ELR (cell line): Measurements from ENCODE around the gene DIPK1C.

Experiments
- DNase-seq: peaks from one replicate; pipeline ENCODE4 v3.0.0-alpha.2; 2015; ENCODE audit warnings: low read depth

The DIPK1C gene

DNA sequence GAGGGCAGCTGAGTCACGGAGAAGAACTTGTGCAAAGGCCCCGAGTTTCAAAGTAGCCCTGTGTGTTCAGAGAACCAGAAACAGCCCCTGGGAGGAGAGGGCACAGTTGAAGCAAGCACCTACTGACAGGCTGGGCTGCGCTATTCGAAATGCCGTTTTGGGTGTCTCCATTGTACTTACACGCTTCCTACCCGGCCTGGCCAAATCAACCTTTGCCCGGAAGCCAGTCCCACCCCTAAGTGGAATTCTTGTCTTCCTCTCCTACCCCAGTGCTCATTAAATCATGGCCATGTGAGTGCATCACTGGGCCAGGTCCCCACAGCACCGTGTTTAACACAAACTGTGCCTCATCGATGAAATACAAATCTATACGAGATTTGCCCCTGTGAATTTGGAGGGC is 6.0 kb downstream of the DIPK1C start:
- DNase-seq: no peak

DNA sequence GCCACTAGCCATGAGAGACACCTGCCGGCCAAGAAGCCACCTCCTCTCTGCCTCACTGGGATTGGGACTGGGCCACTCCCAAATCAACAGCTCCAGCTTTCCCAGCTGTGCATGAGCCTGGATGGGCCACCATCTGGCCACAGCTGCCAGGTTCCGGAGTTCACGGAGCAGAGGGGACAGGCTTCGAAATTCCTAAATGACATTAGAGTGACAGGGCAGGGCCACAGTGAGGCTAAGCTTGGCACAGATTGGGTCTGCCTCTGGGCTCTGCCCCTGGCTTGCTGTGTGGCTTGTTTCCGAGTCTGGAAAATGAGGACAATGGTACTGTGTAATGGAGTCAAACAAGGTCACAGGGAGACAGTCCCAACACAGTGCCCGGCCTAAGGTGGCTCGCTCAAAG is 6.5 kb downstream of the DIPK1C start:
- no peak for DNase-seq

DNA sequence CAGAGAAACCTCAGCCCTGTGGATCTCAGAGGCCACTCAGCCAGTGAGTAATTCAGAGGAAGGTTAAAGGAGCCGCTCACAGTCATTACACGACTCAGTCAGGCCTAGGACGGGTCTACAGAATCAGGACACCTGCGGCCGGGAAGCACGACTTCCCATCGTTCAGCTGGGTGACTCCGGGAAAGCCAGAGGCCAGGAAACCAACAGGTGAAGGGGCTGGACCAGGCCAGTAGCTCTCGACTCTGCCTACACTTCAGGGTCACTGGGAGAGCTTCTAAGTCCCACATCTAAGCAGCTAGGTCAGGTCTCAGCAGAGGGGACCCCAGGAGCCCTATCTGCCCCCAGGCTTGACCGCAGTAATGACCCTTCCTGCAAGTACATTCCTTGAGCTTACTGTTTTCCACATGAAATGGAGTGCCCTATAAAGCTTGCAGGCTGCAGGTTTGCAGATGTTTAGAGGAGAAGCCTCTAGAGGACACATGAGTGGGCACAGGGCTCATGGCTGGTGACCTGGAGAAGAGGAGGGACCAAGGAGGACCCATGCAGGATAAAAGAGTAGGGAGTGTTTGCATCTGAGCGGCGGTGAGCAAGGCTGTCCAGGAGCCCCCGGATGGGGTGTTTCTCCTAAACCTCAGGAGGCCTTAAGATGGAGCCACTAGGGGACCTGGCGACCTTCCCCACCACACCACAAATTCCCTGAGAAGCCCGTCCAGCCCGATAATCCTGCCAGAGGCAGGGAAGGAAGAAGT is 9.5 kb downstream of the DIPK1C start:
- DNase-seq: no peak

DNA sequence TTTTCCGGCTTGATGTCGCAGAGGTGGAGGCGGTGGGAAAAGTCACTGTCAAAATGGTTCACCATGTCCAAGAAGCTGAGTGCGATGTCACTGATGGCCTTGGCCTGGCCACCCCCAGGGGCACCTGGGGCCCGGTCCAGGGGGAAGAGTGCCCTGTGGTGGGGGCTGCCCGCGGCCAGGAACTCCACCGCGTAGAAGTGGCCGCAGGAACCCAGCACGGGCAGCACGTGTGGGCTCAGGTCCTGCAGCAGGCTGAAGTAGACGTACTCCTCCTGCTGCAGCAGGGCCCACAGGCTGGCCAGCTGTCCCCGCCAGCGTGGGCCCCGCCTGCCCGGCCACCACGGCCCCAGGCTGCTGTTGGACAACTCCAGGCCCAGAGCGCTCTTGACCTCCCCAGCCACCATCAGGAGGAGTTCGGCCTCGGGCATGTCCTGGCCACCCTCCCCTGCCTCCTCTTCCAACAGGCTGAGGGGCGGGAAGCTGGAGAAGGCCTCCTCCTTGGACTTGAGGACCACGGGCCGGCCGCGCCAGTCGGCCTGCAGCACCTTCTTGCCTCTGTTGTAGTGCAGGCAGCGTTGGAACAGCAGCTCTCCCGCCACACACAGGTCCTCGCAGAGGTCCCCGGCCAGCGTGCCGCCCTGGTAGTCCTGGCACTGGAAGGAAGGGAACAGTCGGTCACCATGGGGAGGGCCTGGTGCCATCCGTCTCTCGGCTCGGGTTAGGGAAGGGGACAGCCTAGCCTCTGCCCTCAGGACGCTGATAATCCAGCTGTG is 10.3 kb downstream of the DIPK1C start:
- no peak for DNase-seq

DNA sequence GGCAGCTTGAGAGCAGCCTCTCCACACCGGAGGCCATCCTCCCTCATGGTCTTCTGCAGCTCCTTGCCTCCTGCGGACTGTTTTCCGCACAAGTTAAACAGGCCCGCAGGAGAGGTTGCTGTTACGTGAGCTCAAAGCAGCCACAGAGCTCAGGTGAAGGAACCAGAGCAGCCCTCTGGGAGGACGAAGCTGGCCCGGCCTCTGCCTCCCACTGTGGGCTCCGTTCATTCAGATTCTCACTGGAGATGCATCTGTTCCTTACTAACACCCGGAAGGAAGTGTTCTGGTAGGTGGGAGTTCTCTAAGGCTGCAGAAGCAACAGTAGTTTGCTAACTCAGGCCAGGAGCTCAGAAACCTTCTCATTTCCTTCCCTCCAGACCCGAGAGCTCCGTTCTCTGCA is 10.9 kb downstream of the DIPK1C start:
- DNase-seq: no peak

DNA sequence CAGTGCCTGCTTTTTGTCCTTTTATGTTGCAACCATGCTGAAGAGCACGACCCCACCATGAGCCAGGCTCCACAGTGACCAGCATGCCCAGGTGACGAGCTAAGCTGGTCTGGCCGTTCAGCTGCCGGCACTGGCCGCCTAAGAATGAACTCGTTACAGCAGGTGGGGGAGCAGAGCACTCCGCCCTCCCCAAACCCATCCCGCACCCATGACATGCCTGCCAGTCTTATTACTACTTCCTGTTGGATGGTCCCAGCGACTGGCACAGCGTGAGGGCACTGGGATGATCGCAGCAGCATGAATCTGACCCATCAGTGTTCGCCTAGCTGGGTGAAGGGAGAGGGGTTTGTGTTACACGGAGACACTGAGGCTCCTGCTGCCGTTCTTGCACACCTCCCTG is 11.5 kb downstream of the DIPK1C start:
- DNase-seq: no peak

DNA sequence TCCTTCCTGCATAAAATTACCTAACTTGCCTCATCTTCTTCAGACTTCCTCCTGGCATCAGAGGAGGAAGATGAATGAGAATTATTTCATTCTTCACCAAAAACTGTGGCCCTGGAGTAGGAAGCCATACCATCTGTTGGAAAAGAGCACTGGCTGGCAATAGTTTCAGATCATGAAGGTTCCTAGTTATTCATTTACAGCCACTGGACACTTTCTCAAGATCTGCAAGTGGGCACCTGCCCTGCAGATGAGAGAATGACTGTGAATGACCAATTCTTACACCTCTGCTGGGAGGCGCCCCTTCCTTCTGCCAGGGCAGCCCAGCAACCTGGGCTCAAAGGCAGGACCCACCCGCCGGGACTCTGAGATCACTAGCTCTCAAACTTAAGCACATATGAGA is 13.0 kb downstream of the DIPK1C start:
- no peak for DNase-seq

DNA sequence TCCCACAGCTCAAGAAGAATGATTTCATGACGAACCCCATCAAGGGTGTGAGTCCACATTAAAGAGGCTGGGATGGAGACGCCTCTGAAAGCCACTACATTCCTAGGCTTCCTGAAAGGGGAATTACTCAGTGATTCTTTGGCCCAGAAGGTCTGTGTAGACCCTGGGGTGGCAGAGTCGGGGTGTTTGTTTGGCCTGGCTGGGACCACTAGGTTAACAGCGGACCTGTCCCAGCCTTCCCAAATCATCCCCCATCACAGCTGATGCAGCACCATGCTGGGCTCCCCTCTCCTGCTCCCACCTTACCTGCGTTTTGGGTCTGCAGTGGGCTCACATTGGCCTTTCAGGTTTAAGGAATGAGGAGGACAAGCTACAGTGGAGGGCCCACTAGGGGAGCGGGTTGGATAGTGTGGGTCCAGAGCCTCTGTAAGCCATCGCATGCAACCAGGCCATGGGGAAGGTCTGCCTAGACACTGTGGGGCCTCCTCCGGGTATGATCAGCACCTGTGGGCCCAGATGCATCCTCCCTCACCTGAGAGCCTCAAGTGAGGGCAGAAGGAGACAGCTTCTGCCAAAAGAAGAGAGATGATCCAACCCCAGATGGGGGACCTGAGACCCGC is 16.2 kb downstream of the DIPK1C start:
- DNase-seq: no peak

DNA sequence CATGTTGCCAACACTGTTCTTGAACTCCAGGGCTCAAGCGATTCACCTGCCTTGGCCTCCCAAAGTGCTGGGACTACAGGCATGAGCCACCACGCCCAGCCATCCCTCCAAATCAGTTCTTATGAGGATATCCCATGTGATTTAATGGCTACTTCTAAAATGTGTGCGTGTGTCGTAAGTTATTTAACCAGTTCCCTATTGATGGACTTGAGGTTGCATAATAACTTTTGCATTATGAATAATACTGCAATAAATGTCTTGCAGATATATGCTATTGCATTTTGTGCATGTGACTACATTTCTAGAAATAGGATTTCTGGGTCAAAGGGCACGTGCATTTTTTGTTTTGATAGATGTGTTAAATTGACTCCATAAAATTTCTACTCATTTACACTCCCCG is 19.0 kb downstream of the DIPK1C start:
- DNase-seq: no peak

DNA sequence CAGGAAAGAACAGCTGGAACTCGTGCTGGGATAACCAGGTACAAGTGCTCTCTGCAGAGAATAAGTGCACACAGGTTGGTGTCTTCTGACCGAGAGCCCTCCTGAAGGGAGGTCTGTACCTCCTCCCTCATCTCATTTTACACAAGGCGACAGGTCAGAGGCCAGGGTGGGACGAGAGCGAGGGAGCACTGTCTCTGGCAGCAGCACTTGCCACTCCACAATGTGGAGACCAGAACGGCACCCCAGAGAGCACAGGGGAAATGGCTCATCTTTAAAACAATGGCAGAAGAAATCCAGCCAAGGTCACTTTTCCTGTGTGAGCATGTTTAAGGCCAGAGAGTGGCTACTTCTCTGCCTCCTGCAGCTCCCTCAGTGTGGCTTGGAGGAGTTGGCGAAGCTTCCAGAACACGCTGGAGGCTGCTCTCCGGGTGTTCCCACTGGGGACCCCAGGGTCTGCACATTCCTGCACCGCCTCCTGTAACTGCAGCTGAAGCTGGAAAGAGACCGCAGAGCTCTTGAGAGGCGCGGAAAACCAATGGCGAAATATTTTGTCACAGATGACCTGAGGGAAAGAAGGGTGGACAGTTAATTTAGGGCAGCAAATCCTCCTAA is 20.8 kb downstream of the DIPK1C start:
- DNase-seq: no peak

DNA sequence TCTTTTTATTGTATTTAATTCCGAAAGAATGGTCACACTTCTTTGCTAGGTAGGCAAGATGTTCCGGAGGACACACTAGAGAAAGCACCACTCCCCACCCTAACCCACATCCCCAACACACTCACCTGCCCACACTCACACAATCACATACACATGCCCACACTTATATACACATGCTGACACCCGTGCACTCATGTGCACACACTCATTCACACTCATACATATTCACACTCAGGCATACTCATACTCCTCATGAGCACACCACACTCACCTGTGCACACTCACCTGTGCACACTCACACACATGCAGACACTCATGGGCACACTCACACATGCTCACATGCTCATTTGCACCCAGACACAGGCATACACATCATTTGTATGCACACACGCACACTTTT is 21.4 kb downstream of the DIPK1C start:
- no peak for DNase-seq

DNA sequence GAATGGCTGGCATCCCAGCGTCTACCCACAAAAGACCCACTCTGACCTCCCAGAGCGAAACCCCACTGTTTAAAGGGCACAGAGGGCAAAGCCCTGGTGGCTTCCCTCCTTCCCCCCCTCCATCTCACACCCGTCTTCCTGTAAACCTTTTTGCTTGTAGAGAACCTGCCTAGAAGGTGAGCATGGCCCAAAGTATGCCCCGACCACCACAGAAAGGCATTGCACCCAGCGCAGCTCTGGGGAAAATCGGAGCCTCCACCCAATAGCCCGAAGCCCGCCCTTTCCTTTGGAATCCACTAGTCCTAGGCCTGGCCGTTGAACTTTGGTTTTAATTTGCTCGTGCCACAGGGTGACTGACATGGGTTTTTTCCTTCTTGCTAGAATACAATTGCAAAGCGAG is 22.6 kb downstream of the DIPK1C start:
- no peak for DNase-seq

DNA sequence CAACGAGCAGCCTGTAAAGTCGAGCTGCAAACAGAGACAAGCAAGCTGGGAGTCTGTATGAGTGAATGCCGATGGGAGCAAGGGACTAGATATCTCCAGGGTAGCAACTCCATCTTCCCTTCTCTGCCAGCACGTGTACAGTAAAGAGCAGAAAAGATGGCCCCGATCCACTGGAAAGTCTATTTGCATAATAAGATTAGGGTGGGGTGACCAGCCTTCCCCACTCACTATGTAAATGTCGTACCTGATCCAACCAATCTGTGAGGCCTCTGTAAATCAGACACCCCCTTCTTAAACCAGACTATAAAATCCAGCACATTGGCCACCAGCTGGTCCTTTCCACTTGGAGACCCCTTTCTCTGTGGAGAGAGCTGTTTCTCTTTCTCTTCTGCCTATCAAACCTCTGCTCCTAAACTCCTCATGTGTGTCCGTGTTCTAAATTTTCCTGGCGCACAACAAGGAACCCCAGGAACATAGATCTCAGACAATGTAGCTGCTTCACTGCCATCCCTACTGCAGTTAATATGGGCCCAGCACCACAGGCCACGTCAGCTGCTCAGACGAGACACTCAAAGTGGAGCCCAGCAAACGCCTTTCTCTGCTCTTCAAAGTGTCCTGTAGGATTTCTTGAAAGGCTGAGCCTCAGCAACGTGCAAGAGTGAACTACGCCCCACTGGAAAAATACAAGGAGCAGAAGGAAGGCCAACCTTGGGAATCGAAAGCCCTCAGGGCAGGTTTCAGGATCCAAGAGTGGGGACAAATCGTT is 26.1 kb downstream of the DIPK1C start:
- DNase-seq: no peak

DNA sequence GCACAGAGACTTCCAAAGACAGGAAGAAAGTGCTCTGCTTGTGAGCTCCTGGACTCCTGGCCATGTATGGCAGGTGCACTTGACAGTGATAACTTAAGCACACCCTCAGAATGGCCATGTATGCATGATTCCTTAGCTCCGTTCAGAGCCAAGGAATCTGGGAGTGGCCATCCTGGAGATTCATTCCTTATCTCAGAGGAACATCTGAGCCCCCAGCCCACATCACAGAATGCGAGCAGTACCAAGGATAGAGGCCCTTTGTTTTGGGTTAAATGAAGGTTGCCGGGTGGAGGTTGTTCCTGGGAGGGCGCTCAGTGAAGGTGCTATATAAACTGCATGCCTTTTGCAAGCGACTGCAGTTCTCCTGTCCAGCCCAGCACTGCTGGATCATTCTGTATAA is 26.9 kb downstream of the DIPK1C start:
- no peak for DNase-seq

DNA sequence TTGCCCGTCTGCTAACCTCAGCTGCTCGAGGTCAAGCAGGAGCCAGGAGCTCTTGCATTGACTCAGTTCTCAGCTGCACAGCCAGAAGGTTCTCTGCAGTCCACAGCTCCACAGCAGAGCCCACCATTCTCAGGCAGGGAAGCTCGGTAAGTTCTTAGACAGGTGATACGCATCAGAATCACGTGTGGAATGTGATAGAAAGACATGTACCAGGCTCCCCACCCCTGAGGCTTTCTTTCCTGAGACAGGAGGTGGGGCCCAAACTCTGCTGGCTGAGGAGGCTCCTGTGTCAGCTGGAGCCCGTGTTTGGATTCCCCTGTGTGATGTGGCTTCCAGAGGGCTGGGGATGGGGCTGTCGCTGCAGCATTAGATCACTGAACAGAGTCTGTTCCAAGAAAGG is 28.0 kb downstream of the DIPK1C start:
- no peak for DNase-seq

DNA sequence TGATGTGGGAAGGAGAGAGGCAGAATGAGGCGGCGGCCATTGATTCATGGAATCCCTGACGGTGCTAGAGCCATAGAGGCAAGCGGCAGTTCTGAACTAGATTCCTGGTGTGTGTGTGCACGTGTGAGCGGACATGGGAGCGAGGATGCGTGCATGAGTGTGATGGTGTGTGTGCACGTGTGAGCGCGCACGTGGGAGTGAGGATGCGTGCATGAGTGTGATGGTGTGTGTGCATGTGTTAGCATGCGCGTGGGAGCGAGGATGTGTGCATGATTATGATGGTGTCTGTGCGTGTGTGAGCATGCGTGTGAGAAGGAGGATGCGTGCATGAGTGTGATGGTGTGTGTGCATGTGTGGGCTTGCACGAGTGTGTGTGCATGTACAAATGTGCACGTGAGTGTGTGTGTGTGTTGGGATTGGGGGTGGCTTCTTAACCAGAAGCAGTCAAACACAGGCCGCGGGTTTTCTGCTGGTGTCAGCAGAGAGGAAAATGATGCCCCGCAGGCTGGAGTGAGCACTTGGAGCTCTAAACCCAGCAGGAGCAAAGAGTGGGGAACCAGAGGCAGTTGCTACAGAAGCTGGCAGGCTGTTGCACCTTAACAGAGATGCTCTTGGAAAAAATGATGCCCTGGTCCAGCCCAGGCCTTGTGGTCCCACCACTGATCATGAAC is 29.5 kb downstream of the DIPK1C start:
- DNase-seq: no peak

DNA sequence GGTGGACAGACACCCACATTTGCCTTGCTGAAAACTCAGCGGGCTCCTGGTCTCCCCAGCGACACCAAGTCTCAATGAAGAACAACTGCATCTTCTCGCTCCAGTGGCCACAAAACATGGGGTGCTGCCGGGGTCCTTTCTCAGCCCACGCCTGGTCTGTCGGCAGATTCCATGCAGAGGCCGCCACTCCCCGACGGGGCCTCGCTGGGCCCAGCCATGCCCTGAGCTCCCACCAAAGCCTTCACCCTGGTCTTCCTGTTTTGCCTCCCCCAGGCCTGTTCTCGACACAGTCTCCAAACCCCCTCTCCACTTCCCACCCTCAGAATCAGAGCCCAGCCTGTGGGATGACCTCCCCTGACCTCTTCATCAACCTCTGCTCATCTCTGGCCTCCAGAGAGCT is 31.2 kb downstream of the DIPK1C start:
- DNase-seq: no peak

DNA sequence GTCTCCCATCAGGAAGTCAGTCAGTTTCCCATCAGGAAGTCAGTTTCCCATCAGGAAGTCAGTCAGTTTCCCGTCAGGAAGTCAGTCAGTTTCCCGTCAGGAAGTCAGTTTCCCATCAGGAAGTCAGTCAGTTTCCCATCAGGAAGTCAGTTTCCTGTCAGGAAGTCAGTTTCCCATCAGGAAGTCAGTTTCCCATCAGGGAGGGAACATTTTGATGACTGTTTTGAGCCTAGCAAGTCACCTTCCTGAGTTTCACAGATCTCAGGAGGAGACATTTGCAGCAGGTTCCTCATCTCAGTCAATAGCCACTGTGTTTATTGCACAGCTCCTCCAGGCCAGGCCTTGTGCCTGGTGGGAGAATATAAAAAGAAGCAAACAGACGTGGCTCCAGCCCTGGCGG is 31.9 kb downstream of the DIPK1C start:
- no peak for DNase-seq

DNA sequence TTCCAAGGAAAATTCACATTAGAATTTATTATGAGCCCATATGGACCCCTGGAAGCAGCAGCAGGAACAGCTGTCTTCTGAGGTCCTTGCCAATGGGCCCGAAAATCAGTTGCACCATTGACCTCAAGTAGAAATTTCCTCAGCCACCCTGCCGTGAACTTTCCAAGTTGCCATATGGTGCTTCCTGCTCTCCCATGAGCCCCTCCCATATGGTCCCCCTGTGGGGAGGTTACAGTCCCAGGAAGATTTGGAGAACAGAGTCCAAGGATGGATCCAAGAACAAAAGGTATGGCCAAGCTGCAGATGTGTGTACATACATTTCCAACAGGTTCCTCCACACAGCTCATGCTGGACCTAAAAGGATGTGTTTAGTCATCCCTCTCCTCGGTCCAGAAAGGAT is 34.6 kb downstream of the DIPK1C start:
- no peak for DNase-seq

DNA sequence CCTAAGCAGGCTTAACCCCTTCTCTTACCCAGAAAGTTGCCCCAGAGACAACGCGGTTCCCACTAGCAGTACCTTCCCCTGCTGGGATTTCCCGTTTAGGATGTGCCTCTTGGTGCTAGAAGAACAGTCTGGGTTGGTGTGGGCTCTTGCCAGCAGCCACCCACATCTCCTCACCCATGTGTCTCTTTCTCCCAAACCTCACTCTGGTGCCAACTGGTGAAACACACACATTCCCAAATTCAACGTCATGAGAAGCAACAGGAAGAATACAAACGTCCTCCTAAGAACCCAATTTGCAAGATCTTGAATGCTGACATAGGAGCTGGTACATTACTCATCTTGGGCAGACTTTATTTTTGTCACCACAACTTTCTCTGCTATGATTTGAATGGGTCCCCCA is 36.2 kb downstream of the DIPK1C start:
- no peak for DNase-seq

DNA sequence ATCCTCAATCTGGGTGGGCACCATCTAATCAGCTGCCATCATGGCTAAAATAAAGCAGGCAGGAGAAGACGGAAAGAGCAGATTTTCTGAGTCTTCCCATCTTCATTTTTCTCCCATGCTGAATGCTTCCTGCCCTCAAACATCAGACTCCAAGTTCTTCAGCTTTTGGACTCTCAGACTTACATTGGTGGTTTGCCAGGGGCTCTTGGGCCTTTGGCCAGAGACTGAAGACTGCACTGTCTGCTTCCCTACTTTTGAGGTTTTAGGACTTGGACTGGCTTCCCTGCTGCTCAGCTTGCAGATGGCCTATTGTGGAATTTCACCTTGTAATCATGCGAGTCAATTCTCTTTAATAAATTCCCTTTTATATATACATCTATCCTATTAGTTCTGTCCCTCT is 36.6 kb downstream of the DIPK1C start:
- no peak for DNase-seq

DNA sequence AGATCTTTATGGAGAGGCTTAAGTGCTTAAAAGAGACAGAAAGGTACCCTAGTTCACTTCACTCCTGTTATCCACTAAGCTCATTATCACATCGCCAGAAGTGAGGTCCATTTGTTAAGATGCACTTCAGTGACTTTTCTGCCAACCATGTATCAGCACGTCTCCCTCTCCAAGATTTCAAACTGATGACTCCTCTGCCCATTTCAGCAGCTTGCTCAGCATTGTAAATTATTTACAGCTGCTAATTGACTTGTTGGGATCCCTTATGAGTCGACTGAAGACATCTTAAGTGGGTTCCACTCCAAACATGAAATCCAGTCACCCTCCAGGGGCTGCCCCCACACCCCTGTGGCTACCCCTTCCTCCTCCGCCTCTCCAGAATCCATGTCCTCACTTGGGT is 37.3 kb downstream of the DIPK1C start:
- DNase-seq: no peak
